Endothelial cell (in vitro differentiated cells): Measurements from ENCODE around the gene S100A6. TPM values are rescaled to one million over a fixed set of nuclear protein-coding genes. Genes with fewer than 3 reads are reported as not detected.

Experiments
- DNase-seq: peaks from one replicate; pipeline ENCODE4 v3.0.0; 2021; ENCODE audit warnings: low spot score
- H3K27ac Mint-ChIP-seq: one replicate; pipeline ENCODE4 v1.8.0; 2021; ENCODE audit warnings: mixed read lengths, inconsistent platforms; ENCODE audit not compliant: unreplicated experiment
- H3K27me3 Mint-ChIP-seq: one replicate; pipeline ENCODE4 v1.8.0; 2021; ENCODE audit warnings: mild to moderate bottlenecking, moderate library complexity, mixed read lengths, inconsistent platforms; ENCODE audit not compliant: unreplicated experiment
- H3K36me3 Mint-ChIP-seq: one replicate; pipeline ENCODE4 v1.8.0; 2021; ENCODE audit warnings: mild to moderate bottlenecking, low read depth, mixed read lengths, inconsistent platforms; ENCODE audit not compliant: unreplicated experiment
- H3K4me1 Mint-ChIP-seq: one replicate; pipeline ENCODE4 v1.8.0; 2021; ENCODE audit warnings: mild to moderate bottlenecking, mixed read lengths, inconsistent platforms; ENCODE audit not compliant: unreplicated experiment
- H3K4me3 Mint-ChIP-seq: one replicate; pipeline ENCODE4 v1.8.0; 2021; ENCODE audit warnings: mild to moderate bottlenecking, mixed read lengths, inconsistent platforms; ENCODE audit not compliant: unreplicated experiment
- H3K9me3 Mint-ChIP-seq: one replicate; pipeline ENCODE4 v1.8.0; 2021; ENCODE audit warnings: mixed read lengths, inconsistent platforms; ENCODE audit not compliant: unreplicated experiment
- total RNA-seq: library from RNA; stranded (reverse); fragmentation: NEBNext Ultra II Directional; extraction: Animal tissue kit (Norgen Biotek cat#: 25700); gene quantifications from one replicate; pipeline ENCODE4 v1.2.1, GENCODE V29; 2021; ENCODE audit not compliant: unreplicated experiment
- TF ChIP-seq, protein P1 (sequence below): fragments of 200-600 bp; sonication (generic); IDR thresholded peaks from one replicate; pipeline ENCODE4 v1.5.0; 2021; ENCODE audit warnings: antibody characterized with exemption; ENCODE audit not compliant: unreplicated experiment

Gene S100A6
- total RNA-seq, 1 donor from 2014 or later, result 11.9 TPM

DNA sequence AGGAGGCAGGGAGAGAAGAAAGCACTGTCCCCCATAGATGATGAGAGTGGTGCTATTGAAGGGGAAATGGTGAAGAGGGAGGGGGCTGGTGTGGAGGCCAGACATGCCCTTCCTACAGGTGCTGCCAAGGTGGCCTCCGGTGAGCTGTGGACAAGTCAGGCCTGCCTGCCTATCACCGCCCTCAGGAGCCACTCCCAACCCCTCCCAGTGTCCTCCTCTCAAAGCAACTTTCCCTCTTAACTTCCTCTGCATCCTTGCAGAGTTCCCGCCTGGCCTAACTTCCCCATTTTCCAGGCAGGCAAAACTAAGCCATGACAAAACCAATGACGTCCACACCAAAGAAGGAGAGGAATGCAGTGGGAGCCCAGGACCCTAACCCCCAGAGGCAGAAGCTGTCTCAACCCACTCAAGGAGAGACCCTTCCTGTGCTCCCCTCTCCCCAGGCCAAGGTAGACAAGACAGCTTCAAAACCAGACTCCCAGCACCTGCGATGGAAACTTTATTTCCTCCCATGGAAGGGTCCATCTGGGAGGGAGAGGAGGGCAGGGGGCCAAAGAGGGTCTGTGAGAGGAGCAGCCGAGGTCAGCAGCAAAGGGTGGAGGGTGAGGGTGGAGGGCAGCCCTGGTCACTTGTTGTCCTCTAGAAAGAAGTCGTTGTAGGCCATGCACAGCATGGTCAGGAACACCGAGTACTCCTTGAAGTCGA, 1.0 kb upstream of the S100A6 start:
- H3K4me1 Mint-ChIP-seq, result peaks cover 24% of the 10 kb centered on the region
- DNase-seq, result no peak
- TF ChIP-seq, protein P1, sequence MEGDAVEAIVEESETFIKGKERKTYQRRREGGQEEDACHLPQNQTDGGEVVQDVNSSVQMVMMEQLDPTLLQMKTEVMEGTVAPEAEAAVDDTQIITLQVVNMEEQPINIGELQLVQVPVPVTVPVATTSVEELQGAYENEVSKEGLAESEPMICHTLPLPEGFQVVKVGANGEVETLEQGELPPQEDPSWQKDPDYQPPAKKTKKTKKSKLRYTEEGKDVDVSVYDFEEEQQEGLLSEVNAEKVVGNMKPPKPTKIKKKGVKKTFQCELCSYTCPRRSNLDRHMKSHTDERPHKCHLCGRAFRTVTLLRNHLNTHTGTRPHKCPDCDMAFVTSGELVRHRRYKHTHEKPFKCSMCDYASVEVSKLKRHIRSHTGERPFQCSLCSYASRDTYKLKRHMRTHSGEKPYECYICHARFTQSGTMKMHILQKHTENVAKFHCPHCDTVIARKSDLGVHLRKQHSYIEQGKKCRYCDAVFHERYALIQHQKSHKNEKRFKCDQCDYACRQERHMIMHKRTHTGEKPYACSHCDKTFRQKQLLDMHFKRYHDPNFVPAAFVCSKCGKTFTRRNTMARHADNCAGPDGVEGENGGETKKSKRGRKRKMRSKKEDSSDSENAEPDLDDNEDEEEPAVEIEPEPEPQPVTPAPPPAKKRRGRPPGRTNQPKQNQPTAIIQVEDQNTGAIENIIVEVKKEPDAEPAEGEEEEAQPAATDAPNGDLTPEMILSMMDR, result no peak
- no peak overlapping the region for H3K4me3 Mint-ChIP-seq
- no peak overlapping the region for H3K27ac Mint-ChIP-seq
- H3K9me3 Mint-ChIP-seq, result no peaks in the 10 kb centered on the region
- no peaks in the 10 kb centered on the region for H3K36me3 Mint-ChIP-seq
- peaks cover 16% of the 10 kb centered on the region for H3K27me3 Mint-ChIP-seq

DNA sequence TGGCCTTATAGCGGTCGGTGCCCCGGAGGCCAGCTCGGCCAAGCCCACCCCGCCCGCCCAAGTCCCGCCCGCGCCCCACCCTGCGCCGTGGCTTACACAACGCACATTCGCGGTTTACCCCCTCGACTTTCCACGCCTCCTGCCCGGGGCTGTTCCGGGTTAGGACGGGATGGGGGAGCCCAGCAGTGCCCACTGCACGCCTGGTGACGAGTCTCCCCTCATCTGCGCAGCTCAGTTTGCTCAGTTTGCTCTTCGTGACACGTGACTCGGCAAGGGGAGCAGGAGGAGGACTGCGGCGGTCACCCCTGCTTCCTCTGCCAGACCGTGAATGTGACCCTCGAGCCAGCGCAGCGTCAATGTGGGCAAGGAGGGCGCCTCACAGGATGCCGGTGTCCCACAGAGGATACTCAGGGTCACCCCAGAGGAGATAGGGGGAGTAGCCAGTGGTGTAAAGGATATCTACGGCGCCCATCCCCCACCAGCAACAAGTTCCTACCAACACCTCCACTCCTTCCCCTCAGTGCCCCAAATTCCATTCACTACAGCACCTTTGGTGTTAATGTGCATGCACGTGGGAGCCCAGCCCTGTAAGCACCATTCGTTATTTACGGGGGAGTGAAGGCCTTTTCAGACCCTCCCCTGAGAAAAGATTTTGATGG, 350 bp upstream of the S100A6 start:
- TF ChIP-seq, protein P1, result no peak
- no peak for DNase-seq
- Mint-ChIP-seq H3K4me1 (peaks cover 21% of the 10 kb centered on the region), H3K36me3 (no peaks in the 10 kb centered on the region), H3K27me3 (peaks cover 15% of the 10 kb centered on the region), H3K27ac (no peak overlapping the region), H3K4me3 (peak overlapping the region; percentile 86), H3K9me3 (no peaks in the 10 kb centered on the region)

DNA sequence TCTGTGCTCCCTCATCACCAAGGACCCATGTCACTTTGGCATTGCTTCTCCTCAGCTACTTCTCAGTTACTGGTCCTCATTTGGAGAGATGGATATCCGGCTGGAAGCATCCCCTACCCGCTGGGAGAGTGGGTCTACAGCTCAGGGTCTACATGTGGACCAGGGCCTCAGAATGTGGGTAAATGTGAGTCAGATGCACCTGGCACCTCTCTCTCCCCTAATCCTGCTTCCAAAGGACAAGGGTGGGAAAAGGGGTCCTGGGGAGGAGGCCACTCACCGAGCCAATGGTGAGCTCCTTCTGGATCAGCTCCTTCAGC, 908 bp downstream of the S100A6 start:
- H3K27ac Mint-ChIP-seq, result no peak overlapping the region
- H3K27me3 Mint-ChIP-seq, result peaks cover 12% of the 10 kb centered on the region
- H3K36me3 Mint-ChIP-seq, result no peaks in the 10 kb centered on the region

DNA sequence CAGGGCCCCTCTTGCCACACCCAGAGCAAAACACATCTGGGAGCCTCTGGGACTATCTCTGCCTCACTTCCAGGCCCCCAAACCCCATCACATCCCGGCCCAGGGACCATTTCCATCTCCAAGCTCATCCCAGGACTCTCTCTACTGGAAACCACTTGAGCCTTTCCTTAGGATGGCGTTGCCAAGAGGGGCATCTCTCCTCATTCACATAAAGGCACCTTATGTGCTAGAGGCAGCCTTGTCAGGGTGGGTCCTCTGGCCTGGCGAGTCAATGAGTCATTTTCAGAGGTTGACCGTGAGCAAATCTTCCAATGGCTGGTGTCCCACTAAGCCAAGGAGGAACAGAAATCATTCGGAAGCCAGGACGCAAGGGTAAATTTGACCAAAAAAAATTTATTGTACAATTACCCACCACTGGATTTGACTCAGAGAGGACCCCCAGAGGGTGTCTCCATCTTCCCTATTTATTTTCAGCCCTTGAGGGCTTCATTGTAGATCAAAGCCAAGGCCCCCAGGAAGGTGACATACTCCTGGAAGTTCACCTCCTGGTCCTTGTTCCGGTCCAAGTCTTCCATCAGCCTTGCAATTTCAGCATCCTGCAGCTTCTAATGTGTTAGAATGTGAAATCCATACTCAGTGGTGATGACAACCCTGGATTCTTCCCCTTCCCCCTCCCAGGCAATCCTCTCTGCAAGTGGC, 1.4 kb downstream of the S100A6 start:
- no peaks in the 10 kb centered on the region for H3K9me3 Mint-ChIP-seq
- peaks cover 17% of the 10 kb centered on the region for H3K4me1 Mint-ChIP-seq
- peaks cover 12% of the 10 kb centered on the region for H3K27me3 Mint-ChIP-seq
- H3K36me3 Mint-ChIP-seq, result no peaks in the 10 kb centered on the region
- no peak for DNase-seq
- H3K4me3 Mint-ChIP-seq, result no peak overlapping the region
- no peak overlapping the region for H3K27ac Mint-ChIP-seq
- TF ChIP-seq, protein P1, result no peak

More for the DNA sequence above, 908 bp downstream of the S100A6 start:
- Mint-ChIP-seq H3K4me3 (no peak overlapping the region), H3K4me1 (peaks cover 17% of the 10 kb centered on the region), H3K9me3 (no peaks in the 10 kb centered on the region)
- TF ChIP-seq, protein P1, result no peak
- no peak for DNase-seq
